RWPE1 (cell line): ENCODE measurements around the gene ARHGAP40.

Experiments used
- CTCF ChIA-PET: fragments of 350-600 bp; sonication (Branson Sonifier 250); formaldehyde crosslinking; extraction: SDS; loops from one replicate; lab custom pipeline; 2021; lab: Yijun Ruan, JAX
- POLR2A ChIA-PET: fragments of 400-600 bp; formaldehyde crosslinking; extraction: SDS; loops from one replicate; lab custom pipeline; 2020; ENCODE audit warnings: antibody characterized with exemption; ENCODE audit not compliant: low non-redundant PET; lab: Yijun Ruan, JAX
- DNase-seq: peaks from one replicate; pipeline ENCODE4 v3.0.0; 2012; ENCODE audit warnings: low spot score
- H3K27ac ChIP-seq: fragments of 450-650 bp; 2 replicates; pipeline ENCODE4 v1.5.1; 2017
- CTCF ChIP-seq: fragments of 450-650 bp; conservative IDR thresholded peaks from 2 replicates; pipeline ENCODE4 v1.5.1; 2017; ENCODE audit warnings: low read depth, mild to moderate bottlenecking

ARHGAP40 gene

DNA sequence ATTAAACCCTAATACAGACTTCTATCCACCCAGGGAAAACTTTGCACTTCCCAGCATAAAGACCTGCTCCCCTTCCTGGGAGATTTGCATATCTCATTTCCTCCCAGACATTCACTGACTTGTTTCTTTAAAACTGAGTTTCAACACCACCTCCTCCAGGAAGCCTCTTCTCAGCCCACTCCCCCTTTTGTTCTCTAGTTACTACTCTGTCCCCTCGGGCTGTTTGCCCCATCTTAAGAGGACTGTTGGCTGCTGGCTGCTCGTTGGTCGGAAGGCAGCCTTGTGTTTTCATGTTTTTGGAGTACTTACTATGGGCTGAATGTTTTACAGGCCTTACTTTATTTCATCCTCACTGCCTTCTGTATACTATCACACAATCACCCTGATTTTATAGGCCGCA, 6.6 kb downstream of the ARHGAP40 start:
- H3K27ac ChIP-seq, result no peak overlapping the region
- no peak for DNase-seq
- ChIA-PET POLR2A (no interaction called here), CTCF (no interaction called here)
- TF ChIP-seq CTCF, result no peak

- CTCF ChIA-PET, result interaction anchor here (0.7 kb wide), 1 partner anchor 103 kb away, joined by 4 read pairs; no protein-coding TSS in a partner anchor
- POLR2A ChIA-PET, result no interaction called here
Observed at GRCh38 chr20:38609815-38610214, 8.2 kb downstream of the ARHGAP40 start.

DNA sequence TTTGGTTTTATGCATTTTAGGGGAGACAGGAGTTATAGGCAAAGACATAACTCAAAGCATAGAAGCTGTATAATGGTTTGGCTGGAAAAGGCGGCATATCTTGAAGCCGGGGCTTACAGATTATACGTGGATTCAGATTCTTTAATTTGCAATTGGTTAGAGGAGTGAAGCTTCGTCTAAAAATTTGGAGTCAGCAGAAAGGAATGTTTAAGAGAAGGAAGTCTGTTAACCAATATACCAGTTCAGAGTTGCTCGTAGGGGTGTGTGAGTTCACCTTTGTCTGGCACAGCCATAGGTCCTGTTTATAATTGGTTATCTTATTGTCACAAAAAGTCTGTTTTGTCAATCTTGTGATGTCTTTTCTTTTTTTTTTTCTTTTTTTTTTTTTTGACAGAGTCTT, 8.9 kb downstream of the ARHGAP40 start:
- no peak overlapping the region for H3K27ac ChIP-seq
- DNase-seq, result peak; percentile 87
- TF ChIP-seq CTCF, result no peak
- POLR2A ChIA-PET, result interaction anchor here (0.6 kb wide), 1 partner anchor 177 kb away, joined by 3 read pairs; no protein-coding TSS in a partner anchor
- CTCF ChIA-PET, result interaction anchor here (0.7 to 0.8 kb wide), 2 partner anchors 24 to 103 kb away, joined by 4 to 5 read pairs; no protein-coding TSS in a partner anchor

More at GRCh38 chr20:38609815-38610214, 8.2 kb downstream of the ARHGAP40 start:
- no peak overlapping the region for H3K27ac ChIP-seq
- no peak for TF ChIP-seq CTCF
- DNase-seq, result no peak

DNA sequence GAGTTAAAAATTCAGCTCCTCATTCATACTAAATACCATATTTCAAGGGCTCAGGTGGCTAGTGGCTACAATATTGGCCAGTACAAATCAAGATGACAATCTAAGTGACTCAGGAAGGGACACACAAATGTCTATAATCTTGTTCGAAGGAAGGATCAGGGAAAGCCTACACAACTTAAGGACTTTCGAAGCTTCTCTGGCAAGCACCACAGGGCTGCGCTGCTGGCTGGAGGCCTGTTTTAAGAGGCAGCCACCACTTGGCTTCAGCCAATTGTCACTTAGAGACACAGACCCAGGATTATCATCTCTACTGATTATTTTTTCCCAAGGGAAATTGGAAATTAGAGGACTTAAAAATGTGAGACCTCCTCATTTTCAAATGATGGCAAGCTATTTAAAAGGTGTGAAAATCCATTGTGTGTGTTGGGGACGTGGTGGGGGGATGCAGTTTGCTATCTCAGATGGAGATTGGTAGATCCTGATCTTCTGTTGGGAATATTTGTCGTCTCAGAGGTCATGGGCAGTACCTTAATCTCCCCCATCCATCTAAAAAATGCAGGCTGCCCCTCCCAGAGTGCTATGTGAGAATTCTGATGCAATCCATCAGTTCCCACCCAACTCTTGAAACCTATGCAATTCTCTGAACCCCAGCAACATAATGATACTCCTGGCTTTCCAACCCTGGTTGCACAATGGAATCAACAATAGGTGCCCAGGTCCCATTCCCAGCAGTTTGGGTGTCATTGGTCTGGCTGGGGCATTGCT, 11.3 kb downstream of the ARHGAP40 start:
- DNase-seq, result no peak
- H3K27ac ChIP-seq, result no peak overlapping the region
- POLR2A ChIA-PET, result no interaction called here
- CTCF ChIA-PET, result interaction anchor here (0.6 to 0.7 kb wide), 2 partner anchors 197 to 468 kb away, joined by 4 read pairs; no protein-coding TSS in a partner anchor
- TF ChIP-seq CTCF, result no peak

DNA sequence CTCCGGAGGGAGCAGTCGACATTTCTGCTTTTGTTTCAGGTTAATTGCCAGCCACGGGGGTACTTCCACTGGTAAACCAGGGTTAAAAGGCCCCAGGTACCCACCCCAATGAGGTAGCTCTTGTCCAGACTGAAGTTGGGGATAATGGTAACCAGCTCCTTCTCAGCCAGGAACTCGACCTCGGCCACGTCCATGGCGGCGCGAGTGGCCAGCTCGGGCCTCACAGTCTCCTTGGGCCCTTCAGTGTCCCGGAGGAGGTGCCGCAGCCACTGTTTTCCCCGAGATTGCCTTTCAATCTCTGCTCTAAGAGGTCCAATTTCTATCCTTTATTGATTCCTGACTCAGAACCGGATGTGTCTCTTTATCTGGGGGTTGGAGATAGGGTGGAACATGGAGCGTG, 13.7 kb downstream of the ARHGAP40 start:
- CTCF ChIA-PET, result interaction anchor here (0.8 kb wide), 1 partner anchor 43 kb away, joined by 3 read pairs; no protein-coding TSS in a partner anchor
- H3K27ac ChIP-seq, result no peak overlapping the region
- no peak for DNase-seq
- POLR2A ChIA-PET, result no interaction called here
- TF ChIP-seq CTCF, result no peak

DNA sequence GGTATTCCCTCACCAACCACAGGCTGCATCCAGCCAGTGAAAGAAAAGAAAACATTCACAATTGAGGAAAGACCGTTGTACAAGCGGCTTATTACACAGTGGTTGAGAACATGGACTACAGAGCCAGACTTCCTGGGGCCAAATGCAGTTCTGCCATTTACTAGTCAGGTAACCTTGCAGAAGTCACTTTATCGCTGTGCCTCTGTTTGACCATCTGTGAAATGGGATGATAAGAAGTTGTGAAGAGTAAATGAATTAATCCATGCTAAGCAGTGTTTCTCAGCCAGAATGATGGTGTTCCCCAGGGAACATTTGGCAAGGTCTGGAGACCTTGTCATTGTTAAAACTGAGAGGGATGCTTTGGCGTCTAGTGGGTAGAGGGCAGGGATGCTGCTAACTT, 14.8 kb downstream of the ARHGAP40 start:
- no peak for DNase-seq
- H3K27ac ChIP-seq, result no peak overlapping the region
- POLR2A ChIA-PET, result no interaction called here
- no peak for TF ChIP-seq CTCF
- CTCF ChIA-PET, result interaction anchor here (1.2 kb wide), 1 partner anchor 18 kb away, joined by 3 read pairs; no protein-coding TSS in a partner anchor
